ENCODE data around the gene GNG7.
"Not testable (repeated sequence)": the region's sequence is repeated elsewhere in the genome, so short reads cannot be mapped to it uniquely, and the experiment has no call there.

GNG7 gene

DNA sequence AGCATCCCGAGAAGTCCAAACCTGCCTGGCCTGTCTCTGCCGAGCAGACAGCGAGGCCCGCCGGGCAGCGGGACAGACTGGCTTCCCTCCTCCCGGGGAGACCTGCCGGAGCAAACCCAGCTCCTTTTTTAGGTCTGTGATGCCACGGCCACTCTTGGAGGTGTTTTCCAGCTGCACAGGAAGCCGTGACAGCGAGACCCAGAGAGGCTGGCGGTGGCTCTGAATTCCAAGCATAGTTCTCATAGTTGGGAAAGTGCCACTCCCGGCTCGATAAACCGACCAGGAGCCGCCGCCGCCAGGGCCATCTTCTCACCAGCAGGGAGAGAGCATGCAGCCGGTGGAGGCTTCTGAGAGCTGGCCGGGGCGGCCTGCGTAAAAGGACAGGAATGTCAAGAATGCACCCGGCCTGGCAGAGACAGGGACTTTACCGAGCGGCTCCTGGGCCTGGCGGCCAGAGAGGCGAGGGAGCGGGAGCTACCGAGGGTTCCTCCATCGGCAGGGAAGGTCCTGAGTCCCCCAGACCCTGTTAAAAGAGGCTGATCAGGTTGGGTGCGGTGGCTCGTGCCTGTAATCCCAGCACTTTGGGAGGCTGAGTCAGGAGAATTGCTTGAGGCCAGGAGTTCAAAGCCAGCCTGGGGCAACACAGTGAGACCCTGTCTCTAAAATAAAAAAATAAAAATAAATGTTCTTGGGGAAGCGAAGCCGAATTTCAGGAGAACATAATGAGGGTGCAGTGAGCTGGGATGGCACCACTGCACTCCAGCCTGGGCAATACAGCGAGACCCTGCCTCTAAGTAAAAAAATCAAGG lies 161.6 kb downstream of the GNG7 start:
- no peak for DNase-seq (ENCODE audit: low read depth in 2 of 2, low spot score in 1 of 2)

DNA sequence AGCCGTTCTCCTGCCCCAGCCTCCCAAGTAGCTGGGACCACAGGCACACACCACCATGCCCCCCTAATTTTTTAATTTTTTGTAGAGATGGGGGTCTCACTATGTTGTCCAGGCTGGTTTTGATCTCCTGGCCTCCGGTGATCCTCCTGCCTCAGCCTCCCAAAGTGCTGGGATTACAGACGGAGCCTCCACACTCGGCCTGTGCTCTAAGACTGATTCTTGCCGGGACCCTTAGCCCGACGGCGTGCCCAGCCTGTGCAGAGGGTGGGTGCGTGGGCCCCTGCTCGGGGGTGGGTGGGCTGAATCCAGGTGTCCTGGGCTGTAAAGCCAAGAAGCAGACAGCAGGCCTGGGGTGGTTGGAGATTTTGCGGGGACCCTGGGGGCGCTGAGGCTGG lies 162.2 kb downstream of the GNG7 start:
- no peak for DNase-seq (ENCODE audit: low read depth in 2 of 2, low spot score in 1 of 2)

DNA sequence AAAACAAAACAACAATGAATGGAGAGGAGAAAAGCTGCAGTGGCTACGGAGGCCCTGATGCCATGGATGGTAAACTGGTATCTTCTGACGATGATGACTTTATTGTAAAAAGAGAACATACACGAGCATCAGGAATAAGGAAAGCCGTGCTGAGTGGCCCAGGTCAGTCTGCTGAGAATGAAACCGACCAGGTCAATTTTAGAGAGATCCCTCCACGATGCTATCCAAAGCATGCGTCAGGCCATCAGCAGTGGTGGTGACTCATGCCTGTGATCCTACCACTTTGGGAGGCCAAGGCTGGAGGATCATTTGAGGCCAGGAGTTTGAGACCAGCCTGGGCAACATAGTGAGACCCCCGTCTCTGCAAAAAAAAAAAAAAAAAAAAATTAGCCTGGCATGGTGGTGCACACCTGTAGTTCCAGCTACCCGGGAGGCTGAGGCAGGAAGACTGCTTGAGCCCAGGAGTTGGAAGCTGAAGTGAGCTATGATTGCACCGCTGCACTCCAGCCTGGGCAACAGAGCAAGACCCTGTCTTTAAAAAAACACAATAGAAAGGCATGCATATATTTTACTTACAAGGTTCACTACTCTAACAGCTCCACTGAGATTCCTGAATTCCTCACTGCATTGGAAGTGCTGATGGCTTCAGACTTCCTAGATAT lies 164.3 kb downstream of the GNG7 start:
- DNase-seq (ENCODE audit: low read depth in 2 of 2, low spot score in 1 of 2): no peak

DNA sequence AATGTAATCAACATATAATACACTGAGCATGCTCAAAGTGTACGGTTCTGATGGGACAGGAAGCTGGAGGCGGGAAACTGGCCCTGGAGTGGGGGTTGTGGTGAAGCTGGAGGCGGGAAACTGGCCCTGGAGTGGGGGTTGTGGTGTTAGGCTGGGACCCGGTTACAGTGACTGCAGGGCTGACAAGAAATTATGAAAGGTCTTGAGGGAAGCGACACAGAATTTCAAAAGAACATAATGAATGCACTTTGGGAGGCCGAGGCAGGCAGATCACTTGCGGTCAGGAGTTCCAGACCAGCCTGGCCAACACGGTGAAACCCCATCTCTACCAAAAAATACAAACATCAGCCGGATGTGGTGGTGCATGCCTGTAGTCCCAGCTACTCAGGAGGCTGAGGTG lies 164.9 kb downstream of the GNG7 start:
- not testable (repeated sequence) for DNase-seq (ENCODE audit: low read depth in 2 of 2, low spot score in 1 of 2)

DNA sequence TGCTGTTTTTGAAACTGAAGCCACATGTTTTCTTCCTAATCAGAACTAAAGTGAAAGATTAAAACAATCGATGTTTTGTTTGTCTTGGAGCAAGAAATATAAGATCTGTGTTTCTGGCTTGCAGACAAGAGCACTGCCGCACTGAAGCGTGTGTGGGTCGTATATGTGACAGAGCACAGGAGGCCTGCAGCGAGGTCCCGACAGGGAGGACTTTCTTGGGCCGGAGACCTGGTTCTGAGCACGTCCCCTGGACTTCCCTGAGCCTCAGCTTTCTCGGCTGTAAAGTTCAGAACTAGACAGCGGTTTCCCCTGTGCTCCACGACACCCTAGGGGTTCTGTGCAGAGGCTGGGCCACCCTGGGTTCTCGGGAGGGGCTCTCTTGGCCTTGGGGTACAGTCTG lies 166.0 kb downstream of the GNG7 start:
- DNase-seq (ENCODE audit: low read depth in 2 of 2, low spot score in 1 of 2): no peak

DNA sequence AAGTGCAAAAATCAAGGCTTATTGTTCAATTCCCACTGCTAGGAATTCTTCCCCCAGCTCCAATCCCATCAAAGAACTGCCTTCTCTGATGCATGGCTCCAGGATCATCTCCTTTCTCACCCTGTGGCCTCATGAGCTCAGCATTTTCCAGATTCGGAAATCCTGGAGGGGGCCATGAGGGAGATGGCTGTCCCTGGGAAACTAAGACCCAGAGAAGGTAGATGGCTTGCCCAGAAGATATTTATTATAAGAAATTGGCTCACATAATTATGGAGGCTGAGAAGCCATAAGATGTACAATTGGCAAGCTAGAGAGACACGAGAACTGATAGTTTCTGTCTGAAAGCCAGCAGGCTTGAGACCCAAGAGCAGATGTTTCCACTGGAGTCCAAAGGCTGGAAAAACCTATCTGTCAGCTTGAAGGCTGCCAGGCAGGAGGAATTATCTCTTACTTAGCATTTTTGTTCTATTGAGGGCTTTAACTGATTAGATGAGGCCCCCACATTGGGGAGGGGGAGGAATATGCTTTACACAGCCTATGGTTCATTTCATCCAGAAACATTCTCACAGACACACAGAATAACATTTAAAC lies 168.0 kb downstream of the GNG7 start:
- no peak for DNase-seq (ENCODE audit: low read depth in 2 of 2, low spot score in 1 of 2)

DNA sequence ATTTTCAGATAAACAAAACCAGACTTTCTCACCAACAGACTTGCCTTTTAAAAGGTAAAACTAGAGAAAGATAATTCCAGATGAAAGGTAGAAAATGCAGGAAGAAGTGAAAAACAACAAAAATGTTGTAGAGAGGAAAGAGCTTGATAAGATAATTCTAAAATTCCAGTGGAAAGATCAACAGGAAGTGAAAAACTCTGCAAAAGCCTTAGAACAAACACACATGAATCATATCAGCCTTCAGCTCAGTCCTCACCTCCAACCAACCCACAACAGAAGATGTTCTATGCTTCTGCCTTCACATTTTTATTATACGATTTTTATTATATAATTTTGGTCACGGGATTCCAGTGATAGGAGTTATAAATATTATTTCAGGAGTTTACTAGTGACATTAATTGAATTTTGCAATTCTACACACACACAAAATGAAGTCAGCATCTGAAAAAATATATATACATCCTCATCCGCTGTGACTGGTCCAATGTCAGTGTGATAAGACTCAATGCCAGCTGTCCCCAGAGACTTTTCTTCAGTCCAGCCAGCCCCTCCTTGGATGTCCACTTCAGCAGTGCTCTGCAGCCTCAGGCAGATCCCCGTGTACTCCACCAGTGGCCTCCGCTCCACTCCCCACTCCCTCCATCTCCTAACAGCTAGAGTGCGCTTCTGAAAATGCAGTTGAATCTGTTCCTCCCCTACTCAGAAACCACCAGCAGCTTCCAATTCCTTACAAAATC lies 168.6 kb downstream of the GNG7 start:
- DNase-seq (ENCODE audit: low read depth in 2 of 2, low spot score in 1 of 2): no peak

DNA sequence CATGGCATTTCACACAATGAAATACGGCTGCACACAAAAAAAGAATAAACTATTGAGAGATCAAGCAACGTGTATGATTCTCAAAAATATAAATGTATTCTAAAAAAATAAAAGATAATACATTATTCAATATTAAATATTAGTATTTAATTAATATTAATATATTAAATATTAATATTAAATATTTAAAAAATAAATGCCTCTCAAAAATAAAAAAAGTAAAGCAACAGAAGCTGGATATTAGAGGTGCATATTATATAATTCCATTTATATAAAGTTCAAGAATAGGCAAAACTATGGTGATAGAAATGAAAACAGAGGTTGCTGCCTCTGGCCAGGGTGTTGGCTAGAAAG lies 169.4 kb downstream of the GNG7 start:
- DNase-seq (ENCODE audit: low read depth in 2 of 2, low spot score in 1 of 2): no peak

DNA sequence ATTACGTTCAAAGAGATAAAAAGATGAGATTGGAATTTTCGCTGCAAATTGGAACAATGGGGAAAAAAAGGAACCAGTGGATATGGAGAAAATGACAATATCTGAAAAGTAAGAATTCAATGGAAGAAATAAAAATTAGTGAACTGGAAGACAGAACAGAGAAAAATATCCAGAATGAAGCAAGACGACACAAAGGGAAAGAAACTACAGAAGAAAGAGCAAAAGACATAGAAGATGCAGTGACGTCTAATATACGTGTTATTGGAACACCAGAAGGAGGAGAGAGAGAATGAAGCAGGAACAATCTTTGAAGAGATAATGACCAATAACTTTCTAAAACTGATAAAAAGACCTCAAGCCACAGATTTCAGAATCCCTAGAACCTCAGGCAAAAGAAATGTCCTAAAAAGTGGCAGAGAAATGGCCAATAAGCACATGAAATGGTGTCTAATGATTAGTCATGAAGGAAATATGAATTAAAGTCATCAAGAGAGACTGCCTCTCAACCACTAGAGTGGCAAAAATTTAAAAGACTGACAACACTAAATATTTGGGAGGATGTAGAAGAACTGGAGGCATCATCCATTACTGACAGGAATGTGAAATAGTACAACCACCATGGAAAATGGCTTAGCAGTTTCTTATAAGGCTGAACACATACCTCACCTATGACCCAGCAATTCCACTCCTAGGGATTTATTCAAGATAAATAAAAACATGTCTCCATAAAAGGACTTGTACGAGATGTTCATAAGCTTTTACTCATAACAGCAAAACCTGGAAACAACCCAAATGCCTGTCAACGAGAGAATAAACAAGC lies 170.0 kb downstream of the GNG7 start:
- no peak for DNase-seq (ENCODE audit: low read depth in 2 of 2, low spot score in 1 of 2)

DNA sequence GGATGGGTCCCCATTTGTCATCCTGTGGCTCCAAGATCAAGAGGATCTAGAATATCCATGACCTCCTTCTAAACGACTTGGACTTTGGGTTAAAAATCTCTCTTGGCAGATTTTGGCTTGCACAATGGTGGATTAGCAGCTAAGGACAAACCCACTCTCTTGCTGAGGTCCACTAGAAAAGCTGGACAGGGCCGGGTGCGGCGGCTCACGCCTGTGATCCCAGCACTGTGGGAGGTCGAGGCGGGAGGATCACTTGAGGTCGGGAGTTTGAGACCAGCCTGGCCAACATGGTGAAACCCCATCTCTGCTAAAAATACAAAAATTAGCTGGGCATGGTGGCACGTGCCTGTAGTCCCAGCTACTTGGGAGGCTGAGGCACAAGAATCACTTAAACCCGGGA lies 172.6 kb downstream of the GNG7 start:
- not testable (repeated sequence) for DNase-seq (ENCODE audit: low read depth in 2 of 2, low spot score in 1 of 2)

DNA sequence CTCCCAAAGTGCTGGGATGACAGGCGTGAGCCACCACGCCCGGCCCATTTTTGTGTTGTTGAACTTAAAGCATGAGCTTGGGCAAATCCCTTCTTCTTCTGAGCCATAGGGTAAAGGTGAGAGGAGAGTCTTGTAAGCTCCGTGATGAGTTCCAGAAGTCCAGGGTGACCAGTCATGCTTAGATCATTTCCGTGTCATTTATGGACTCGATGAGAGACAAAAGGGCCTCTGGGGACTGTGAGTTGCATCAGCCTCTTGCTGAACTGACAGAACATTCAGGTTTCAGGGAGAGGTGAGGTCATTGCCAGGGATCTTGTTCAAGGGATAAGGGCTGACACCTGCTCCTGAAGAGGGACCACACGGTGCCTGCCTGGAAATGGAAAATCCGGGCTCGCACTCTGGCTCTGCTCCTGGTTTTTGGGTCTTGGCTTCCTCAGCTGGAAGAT lies 173.0 kb downstream of the GNG7 start:
- DNase-seq (ENCODE audit: low read depth in 2 of 2, low spot score in 1 of 2): no peak

DNA sequence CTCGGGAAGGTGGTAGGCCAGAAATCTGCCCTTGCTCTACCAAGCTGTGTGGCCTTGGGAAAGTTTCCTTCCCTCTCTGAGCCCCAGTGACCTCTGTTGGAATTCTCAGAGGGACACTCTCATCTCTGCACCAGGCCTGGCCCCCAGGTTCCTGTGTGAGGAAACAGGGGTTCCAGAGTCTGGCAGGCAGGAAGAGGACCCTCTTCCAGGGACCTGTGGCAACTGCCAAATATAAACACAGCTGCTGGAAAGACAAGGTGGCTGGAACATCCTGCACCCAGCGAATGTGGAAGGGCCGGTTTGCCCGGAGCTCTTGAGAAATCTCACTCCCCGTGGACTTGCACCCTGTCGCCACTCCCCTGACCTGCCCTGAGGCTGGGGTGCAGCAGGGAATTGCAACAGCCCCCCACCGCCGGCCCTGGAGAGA lies 173.8 kb downstream of the GNG7 start:
- DNase-seq (ENCODE audit: low read depth in 2 of 2, low spot score in 1 of 2): no peak

DNA sequence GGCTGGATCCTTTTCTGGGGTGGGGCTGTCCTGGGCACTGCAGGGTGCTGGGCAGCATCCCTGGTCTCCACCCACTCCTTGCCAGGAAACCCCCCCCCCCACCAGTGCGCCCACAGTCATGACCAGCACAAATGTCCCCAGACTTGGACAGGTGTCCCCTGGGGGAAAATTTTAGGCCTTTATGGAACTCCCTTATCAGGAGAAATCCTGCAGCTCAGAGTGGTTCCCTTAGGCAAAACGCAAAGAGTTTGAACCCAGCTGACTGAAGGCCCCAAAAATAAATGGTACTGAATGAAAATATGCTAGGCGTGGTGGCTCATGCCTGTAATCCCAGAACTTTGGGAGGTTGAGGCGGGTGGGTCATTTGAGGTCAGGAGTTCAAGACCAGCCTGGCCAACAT lies 174.8 kb downstream of the GNG7 start:
- no peak for DNase-seq (ENCODE audit: low read depth in 2 of 2, low spot score in 1 of 2)

DNA sequence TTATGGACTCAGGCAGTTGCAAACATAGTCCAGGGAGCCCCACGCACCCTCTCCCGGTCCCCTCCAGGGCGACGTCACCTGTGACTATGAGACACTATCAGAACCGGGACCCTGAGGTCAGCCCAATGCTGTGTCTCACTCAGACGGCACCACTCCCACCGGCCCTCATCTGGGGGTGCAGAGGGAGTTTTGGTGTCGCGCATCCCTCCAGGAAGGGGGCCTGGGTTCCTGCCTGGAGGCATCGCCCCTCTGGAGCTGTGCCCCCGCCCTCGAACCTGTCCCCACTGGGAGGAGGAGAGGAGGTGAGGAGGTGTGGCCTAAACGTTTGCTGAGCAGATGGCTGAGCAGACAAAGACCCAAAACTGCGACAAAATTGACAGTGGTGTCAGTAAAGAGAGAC lies 175.3 kb downstream of the GNG7 start:
- DNase-seq (ENCODE audit: low read depth in 2 of 2, low spot score in 1 of 2): no peak

DNA sequence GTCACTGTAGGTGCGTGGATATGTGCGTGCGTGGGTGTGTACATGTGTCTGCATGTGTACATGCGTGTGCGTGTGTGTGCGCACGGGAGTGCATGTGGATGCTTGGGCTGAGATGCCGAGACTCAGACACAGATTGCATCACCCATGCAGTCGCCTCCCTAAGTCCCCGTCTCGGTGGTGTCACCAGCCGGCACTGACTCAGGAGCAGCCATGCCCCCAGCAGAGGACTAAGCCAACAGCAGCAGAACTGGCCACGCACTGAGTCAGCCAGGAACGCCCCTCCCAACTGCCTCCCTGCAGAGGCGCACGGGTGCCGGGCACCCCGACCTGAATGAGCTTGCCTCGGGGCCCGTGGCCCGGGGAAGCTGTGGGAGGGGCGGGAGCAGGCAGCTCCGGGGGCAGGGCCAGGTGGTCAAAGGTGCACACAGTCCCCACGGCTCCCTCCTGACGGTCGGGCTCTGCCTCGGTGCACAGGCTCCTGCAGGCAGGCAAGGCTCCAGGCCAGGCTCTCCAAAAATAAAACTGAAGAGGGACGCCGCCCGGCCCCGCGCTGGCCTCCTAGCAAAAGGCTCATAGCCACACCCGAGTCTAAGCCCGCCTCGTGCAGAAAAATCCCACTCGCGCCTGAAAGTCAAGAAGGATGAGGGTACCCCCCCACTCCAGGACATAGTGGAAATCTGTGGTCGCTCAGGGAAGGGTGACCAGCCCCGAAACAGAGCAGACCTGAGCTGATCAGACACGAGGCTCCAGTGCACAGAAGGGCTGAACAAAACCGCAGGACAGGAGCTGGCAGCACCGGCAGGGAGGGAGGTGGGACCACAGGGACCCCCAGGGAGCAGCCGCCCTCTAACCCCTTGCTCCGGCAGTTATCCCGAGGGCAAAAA lies 177.4 kb downstream of the GNG7 start:
- no peak for DNase-seq (ENCODE audit: low read depth in 2 of 2, low spot score in 1 of 2)

DNA sequence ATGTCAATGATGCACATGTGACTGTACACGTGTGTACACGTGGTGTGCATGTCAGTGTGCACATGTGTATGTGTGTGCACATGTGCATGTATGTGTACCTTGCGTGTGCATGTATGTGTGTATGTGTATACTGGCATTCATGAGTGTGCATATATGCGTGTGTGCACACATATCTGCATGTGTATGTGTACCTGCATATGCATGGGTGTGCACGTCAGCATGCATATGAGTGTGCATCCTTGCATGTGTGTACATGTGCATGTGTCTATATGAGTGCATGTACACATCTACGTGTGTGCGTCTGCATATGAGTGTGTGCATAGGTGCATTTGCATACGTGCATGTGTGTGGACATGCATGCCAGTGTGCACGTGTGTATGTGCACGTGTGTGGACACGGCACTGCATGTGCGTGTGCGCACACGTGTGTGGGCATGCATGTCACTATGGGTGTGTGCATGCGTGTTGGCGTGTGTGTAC lies 178.1 kb downstream of the GNG7 start:
- DNase-seq (ENCODE audit: low read depth in 2 of 2, low spot score in 1 of 2): no peak

DNA sequence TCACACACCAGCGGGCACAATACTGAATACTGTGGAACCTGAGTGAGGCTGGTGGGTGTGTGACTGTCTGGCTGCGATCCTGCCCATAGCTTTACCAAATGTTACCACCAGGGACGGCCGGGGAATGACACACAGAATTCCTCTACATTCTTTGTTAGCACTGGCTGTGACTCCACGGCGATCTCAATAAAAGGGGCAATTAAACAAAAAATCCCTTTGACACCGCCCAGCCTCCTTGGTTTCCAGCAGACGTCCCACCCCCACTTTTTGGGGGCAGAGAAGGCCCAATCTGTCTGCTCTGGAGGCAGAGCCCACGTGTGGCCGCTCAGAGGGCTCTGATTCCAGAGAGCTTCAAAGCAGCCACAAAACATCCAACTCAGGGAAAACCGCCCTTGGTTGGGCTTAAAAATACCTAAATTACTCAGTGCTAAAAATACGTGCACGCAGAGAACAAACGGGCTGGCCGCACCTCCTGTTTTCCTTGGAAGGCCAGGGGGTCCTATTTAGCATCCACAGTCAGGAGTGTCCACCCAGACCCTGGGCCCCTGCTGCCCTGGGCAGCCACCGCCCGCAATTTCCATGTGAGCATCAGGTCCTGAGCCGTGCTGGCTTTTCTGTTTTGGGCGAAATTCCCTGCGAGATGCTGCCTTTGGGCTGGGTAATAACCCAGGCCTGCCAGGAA lies 178.7 kb downstream of the GNG7 start:
- DNase-seq (ENCODE audit: low read depth in 2 of 2, low spot score in 1 of 2): no peak

DNA sequence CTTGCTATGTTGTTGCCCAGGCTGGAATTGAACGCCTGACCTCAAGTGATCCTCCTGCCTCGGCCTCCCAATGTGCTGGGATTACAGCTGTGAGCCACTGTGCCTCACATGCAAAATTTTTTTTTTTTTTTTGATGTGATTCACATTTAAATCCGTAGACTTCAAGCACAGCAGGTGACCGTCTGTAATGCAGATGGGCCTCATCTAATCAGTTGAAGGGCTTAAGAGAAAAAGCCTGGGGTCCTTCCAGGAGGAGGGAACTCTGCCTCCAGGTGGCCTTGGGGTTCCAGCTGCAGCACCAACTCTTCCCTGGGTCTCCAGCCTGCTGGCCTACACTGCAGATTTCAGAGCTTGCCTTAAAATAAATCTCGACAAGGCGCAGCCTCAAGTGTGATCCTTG lies 183.0 kb downstream of the GNG7 start:
- no peak for DNase-seq (ENCODE audit: low read depth in 2 of 2, low spot score in 1 of 2)

DNA sequence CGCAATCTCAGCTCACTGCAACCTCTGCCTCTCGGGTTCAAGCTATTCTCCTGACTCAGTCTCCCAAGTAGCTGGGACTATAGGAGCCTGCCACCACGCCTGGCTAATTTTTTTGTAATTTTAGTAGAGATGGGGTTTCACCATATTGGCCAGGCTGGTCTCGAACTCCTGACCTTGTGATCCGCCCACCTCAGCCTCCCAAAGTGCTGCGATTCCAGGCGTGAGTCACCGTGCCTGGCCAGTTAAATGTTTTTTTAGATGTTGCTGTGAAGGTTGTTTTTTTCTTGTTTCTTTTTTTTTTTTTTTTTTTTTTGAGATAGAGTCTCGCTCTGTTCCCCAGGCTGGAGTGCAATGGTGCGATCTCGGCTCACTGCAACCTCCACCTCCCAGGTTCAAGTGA lies 183.6 kb downstream of the GNG7 start:
- not testable (repeated sequence) for DNase-seq (ENCODE audit: low read depth in 2 of 2, low spot score in 1 of 2)

Measured in stimulated activated CD8-positive, alpha-beta memory T cell treated with anti-CD3 and anti-CD28 coated beads, Interleukin-4, amount 100 ng/mL, for 1 hour (primary cell).